Neural cell (in vitro differentiated cells): ENCODE data around the gene GSS. TPM values are rescaled to one million over a fixed set of nuclear protein-coding genes. Genes with fewer than 3 reads are reported as not detected.
"Not testable (repeated sequence)": the region's sequence is repeated elsewhere in the genome, so short reads cannot be mapped to it uniquely, and the experiment has no call there.

Experiments
- H2AFZ ChIP-seq: fragments of 200-600, 300-800 bp; sonication (generic), shearing (Covaris generic); 2 replicates; pipeline ENCODE4 v1.6.0; 2014; ENCODE audit warnings: low read depth, mild to moderate bottlenecking, antibody characterized with exemption, low read length, moderate library complexity
- H3F3A ChIP-seq: fragments of 200-600 bp; shearing (Covaris generic); 2 replicates; pipeline ENCODE4 v1.6.1; 2016; ENCODE audit warnings: mild to moderate bottlenecking, moderate library complexity, mixed read lengths, antibody characterized with exemption, low read length; ENCODE audit not compliant: insufficient read depth, poor library complexity, severe bottlenecking
- H3K27ac ChIP-seq: fragments of 200-600, 300-800 bp; sonication (generic), shearing (Covaris generic); 2 replicates; pipeline ENCODE4 v1.5.1; 2014; ENCODE audit warnings: mild to moderate bottlenecking, low read length, moderate library complexity
- H3K27me3 ChIP-seq: fragments of 300-800, 200-600 bp; sonication (generic), shearing (Covaris generic); 2 replicates; pipeline ENCODE4 v1.6.0; 2014; ENCODE audit warnings: mild to moderate bottlenecking, low read depth, low read length, moderate library complexity; ENCODE audit not compliant: insufficient read depth
- H3K36me3 ChIP-seq: fragments of 300-800, 200-600 bp; sonication (generic), shearing (Covaris generic); 2 replicates; pipeline ENCODE4 v1.5.1; 2014; ENCODE audit warnings: mild to moderate bottlenecking, antibody characterized with exemption, low read length, moderate library complexity; ENCODE audit not compliant: insufficient read depth
- H3K4me2 ChIP-seq: fragments of 300-800, 200-600 bp; sonication (generic), shearing (Covaris generic); 2 replicates; pipeline ENCODE4 v1.6.0; 2014; ENCODE audit warnings: mild to moderate bottlenecking, low read length
- H3K4me3 ChIP-seq: fragments of 300-800, 200-600 bp; sonication (generic), shearing (Covaris generic); 2 replicates; pipeline ENCODE4 v1.5.1; 2014; ENCODE audit warnings: mild to moderate bottlenecking, low read length, moderate library complexity
- H3K79me2 ChIP-seq: fragments of 200-600 bp; shearing (Covaris generic); replicated peaks from 2 replicates; pipeline ENCODE4 v1.6.0; 2014; ENCODE audit warnings: mild to moderate bottlenecking, low read length, moderate library complexity; ENCODE audit not compliant: insufficient read depth
- H3K9ac ChIP-seq: fragments of 300-800, 200-600 bp; sonication (generic), shearing (Covaris generic); 2 replicates; pipeline ENCODE4 v1.6.1; 2016; ENCODE audit warnings: mild to moderate bottlenecking, low read length, mixed read lengths
- H3K9me2 ChIP-seq: fragments of 200-600 bp; shearing (Covaris generic); 2 replicates; pipeline ENCODE4 v1.6.1; 2016; ENCODE audit warnings: mild to moderate bottlenecking, low read length, mixed read lengths; ENCODE audit not compliant: insufficient read depth
- H3K9me3 ChIP-seq: fragments of 200-600, 300-800 bp; sonication (generic), shearing (Covaris generic); 2 replicates; pipeline ENCODE4 v1.6.1; 2016; ENCODE audit warnings: mild to moderate bottlenecking, mixed run types, low read length, moderate library complexity, mixed read lengths
- H4K20me1 ChIP-seq: fragments of 200-600 bp; shearing (Covaris generic); 2 replicates; pipeline ENCODE4 v1.6.1; 2016; ENCODE audit warnings: mild to moderate bottlenecking, mixed run types; ENCODE audit not compliant: insufficient read depth
- CTCF ChIP-seq: fragments of 450-650 bp; IDR thresholded peaks from 2 replicates; pipeline ENCODE4 v1.5.1; 2014; ENCODE audit warnings: antibody characterized with exemption, mild to moderate bottlenecking, moderate library complexity; ENCODE audit not compliant: poor library complexity, severe bottlenecking
- EP300 ChIP-seq: fragments of 450-650 bp; conservative IDR thresholded peaks from 2 replicates; pipeline ENCODE4 v1.6.1; 2014; ENCODE audit warnings: antibody characterized with exemption, mild to moderate bottlenecking, moderate library complexity; ENCODE audit not compliant: poor library complexity, severe bottlenecking
- EZH2 ChIP-seq: fragments of 200-600, 300-800 bp; shearing (Covaris generic), sonication (generic); IDR thresholded peaks from 2 replicates; pipeline ENCODE4 v1.6.1; 2014; ENCODE audit warnings: antibody characterized with exemption, low read length, borderline replicate concordance, mild to moderate bottlenecking; ENCODE audit not compliant: insufficient read depth, poor library complexity, severe bottlenecking
- MXI1 ChIP-seq: fragments of 450-650 bp; conservative IDR thresholded peaks from 2 replicates; pipeline ENCODE4 v1.6.1; 2014; ENCODE audit warnings: antibody characterized with exemption, mild to moderate bottlenecking; ENCODE audit not compliant: poor library complexity, severe bottlenecking
- POLR2AphosphoS5 ChIP-seq: IDR thresholded peaks from 2 replicates; pipeline ENCODE4 v1.6.1; 2012
- RAD21 ChIP-seq: fragments of 450-650 bp; conservative IDR thresholded peaks from 2 replicates; pipeline ENCODE4 v1.6.1; 2014; ENCODE audit warnings: antibody characterized with exemption, mild to moderate bottlenecking, moderate library complexity
- REST ChIP-seq: IDR thresholded peaks from 2 replicates; pipeline ENCODE4 v1.6.1; 2012; ENCODE audit warnings: borderline replicate concordance
- SMC3 ChIP-seq: fragments of 450-650 bp; conservative IDR thresholded peaks from 2 replicates; pipeline ENCODE4 v1.6.1; 2014; ENCODE audit warnings: antibody characterized with exemption, mild to moderate bottlenecking, moderate library complexity; ENCODE audit not compliant: poor library complexity
- TAF1 ChIP-seq: IDR thresholded peaks from 2 replicates; pipeline ENCODE4 v1.6.1; 2012; ENCODE audit warnings: low read depth
- polyA plus RNA-seq: library from polyadenylated mRNA; depleted of rRNA; stranded (reverse); fragments of >200 nt; gene quantifications from 2 replicates; pipeline ENCODE4 v1.2.3, GENCODE V29; 2014

GSS gene
- polyA plus RNA-seq, 1 donor from 2014 or later: 173 TPM

- no peak for TF ChIP-seq MXI1
- no peak for TF ChIP-seq SMC3
- TF ChIP-seq RAD21: no peak
- TF ChIP-seq EP300: no peak
- no peak for TF ChIP-seq CTCF
- no peak for TF ChIP-seq REST
- no peak for TF ChIP-seq TAF1
- TF ChIP-seq EZH2: no peak
- no peak for TF ChIP-seq POLR2AphosphoS5
- no peaks in the 10 kb centered on the region for H3K9me2 ChIP-seq
- H3K27ac ChIP-seq: no peak overlapping the region
Measured at GRCh38 chr20:34883087-34883688, 72.4 kb downstream of the GSS start.

GRCh38 chr20:34881689-34882088 is 73.9 kb downstream of the GSS start:
- H3K36me3 ChIP-seq: no peaks in the 10 kb centered on the region
- TF ChIP-seq TAF1 (no peak), EZH2 (no peak), REST (no peak), CTCF (no peak), EP300 (no peak), RAD21 (no peak), POLR2AphosphoS5 (no peak), SMC3 (no peak), MXI1 (no peak)
- H3K27ac ChIP-seq: no peak overlapping the region
- no peaks in the 10 kb centered on the region for H3K27me3 ChIP-seq
- H3K4me2 ChIP-seq: no peak overlapping the region
- no peaks in the 10 kb centered on the region for H3K9me3 ChIP-seq
- H3K79me2 ChIP-seq: no peaks in the 10 kb centered on the region
- H3K9ac ChIP-seq: no peak overlapping the region
- no peaks in the 10 kb centered on the region for H3F3A ChIP-seq
- no peaks in the 10 kb centered on the region for H4K20me1 ChIP-seq
- H3K9me2 ChIP-seq: no peaks in the 10 kb centered on the region
- H3K4me3 ChIP-seq: no peak overlapping the region
- H2AFZ ChIP-seq: no peak overlapping the region

More at GRCh38 chr20:34883087-34883688, 72.4 kb downstream of the GSS start:
- H2AFZ ChIP-seq: no peak overlapping the region
- H3K9me3 ChIP-seq: no peaks in the 10 kb centered on the region
- H3K79me2 ChIP-seq: no peaks in the 10 kb centered on the region
- no peaks in the 10 kb centered on the region for H3K27me3 ChIP-seq
- H3K4me3 ChIP-seq: no peak overlapping the region
- no peaks in the 10 kb centered on the region for H3F3A ChIP-seq
- no peak overlapping the region for H3K4me2 ChIP-seq
- no peak overlapping the region for H3K9ac ChIP-seq
- no peaks in the 10 kb centered on the region for H3K36me3 ChIP-seq
- no peaks in the 10 kb centered on the region for H4K20me1 ChIP-seq

GRCh38 chr20:34880971-34881370 is 74.6 kb downstream of the GSS start:
- not testable (repeated sequence) for H3K27me3 ChIP-seq, H2AFZ ChIP-seq, H3K9me3 ChIP-seq, H3K9ac ChIP-seq, H3F3A ChIP-seq, H3K27ac ChIP-seq, H3K4me3 ChIP-seq, H4K20me1 ChIP-seq, H3K4me2 ChIP-seq, H3K79me2 ChIP-seq, H3K36me3 ChIP-seq, H3K9me2 ChIP-seq
